HG03045 (cell line): ENCODE data around the gene NELL1.

Experiments
- ATAC-seq: cut with Tn5 transposase; IDR thresholded peaks from one replicate; pipeline ENCODE4 v1.9.1; 2021; ENCODE audit warnings: mild to moderate bottlenecking, moderate library complexity; ENCODE audit not compliant: unreplicated experiment

The NELL1 gene

GRCh38 chr11:20869123-20869522 lies 199.7 kb downstream of the NELL1 start:
- no peak for ATAC-seq

- ATAC-seq = no peak
Observed at GRCh38 chr11:20873054-20873453, 203.7 kb downstream of the NELL1 start.

GRCh38 chr11:20874358-20874757 lies 205.0 kb downstream of the NELL1 start:
- no peak for ATAC-seq

- no peak for ATAC-seq
Observed at GRCh38 chr11:20875889-20876288, 206.5 kb downstream of the NELL1 start.

- ATAC-seq = no peak
Observed at GRCh38 chr11:20876738-20877137, 207.4 kb downstream of the NELL1 start.

- no peak for ATAC-seq
Observed at GRCh38 chr11:20880094-20880493, 210.7 kb downstream of the NELL1 start.

GRCh38 chr11:20881328-20882079 lies 212.1 kb downstream of the NELL1 start:
- no peak for ATAC-seq

- ATAC-seq = no peak
Observed at GRCh38 chr11:20887137-20887536, 217.8 kb downstream of the NELL1 start.

GRCh38 chr11:20894296-20894695 lies 224.9 kb downstream of the NELL1 start:
- no peak for ATAC-seq

GRCh38 chr11:20909995-20910726 lies 240.8 kb downstream of the NELL1 start:
- no peak for ATAC-seq

- ATAC-seq = no peak
Observed at GRCh38 chr11:20910733-20911132, 241.3 kb downstream of the NELL1 start.

GRCh38 chr11:20912065-20912821 lies 242.9 kb downstream of the NELL1 start:
- no peak for ATAC-seq

GRCh38 chr11:20912922-20913512 lies 243.6 kb downstream of the NELL1 start:
- no peak for ATAC-seq

GRCh38 chr11:20917306-20917705 lies 247.9 kb downstream of the NELL1 start:
- ATAC-seq = no peak

- no peak for ATAC-seq
Observed at GRCh38 chr11:20926799-20927540, 257.6 kb downstream of the NELL1 start.

GRCh38 chr11:20931029-20931428 lies 261.6 kb downstream of the NELL1 start:
- ATAC-seq = no peak

GRCh38 chr11:20933086-20933485 lies 263.7 kb downstream of the NELL1 start:
- ATAC-seq = no peak

GRCh38 chr11:20933958-20934357 lies 264.6 kb downstream of the NELL1 start:
- ATAC-seq = no peak

GRCh38 chr11:20934516-20934915 lies 265.1 kb downstream of the NELL1 start:
- no peak for ATAC-seq

GRCh38 chr11:20937826-20938225 lies 268.4 kb downstream of the NELL1 start:
- no peak for ATAC-seq

- ATAC-seq = no peak
Observed at GRCh38 chr11:20949585-20949984, 280.2 kb downstream of the NELL1 start.
